OCI-LY3 (cell line): ENCODE results near the gene LDB2.

Source experiments
- EZH2phosphoT487 ChIP-seq: fragments of 200-600 bp; shearing (Covaris generic); IDR thresholded peaks from 2 replicates; pipeline ENCODE4 v1.6.1; 2018; ENCODE audit warnings: antibody characterized with exemption, mixed run types, low read depth
- TF ChIP-seq, protein P1 (sequence below): fragments of 200-600, 300-600 bp; sonication (generic); IDR thresholded peaks from 2 replicates; pipeline ENCODE4 v1.5.1; 2014; ENCODE audit warnings: antibody characterized with exemption, low read length, low read depth

DNA sequence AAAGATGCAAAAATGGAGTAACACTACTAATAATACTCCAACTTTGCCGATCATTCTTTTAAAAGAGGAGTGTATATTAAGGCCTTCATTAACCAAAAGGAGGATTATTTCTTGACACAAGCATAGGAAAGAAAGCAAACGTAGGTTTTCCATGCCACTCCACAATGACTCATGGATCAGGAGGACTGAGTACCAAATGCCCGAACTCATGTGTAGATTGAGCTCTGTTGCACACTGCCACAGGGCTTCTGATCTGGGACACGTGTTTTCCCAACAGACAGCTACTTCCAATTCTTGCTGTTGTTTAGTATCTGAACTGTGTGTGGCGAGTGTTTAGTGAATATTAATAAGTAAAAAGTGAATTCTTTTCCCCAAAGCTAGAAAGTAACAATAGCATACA is 131.2 kb downstream of the LDB2 start:
- TF ChIP-seq, protein P1, sequence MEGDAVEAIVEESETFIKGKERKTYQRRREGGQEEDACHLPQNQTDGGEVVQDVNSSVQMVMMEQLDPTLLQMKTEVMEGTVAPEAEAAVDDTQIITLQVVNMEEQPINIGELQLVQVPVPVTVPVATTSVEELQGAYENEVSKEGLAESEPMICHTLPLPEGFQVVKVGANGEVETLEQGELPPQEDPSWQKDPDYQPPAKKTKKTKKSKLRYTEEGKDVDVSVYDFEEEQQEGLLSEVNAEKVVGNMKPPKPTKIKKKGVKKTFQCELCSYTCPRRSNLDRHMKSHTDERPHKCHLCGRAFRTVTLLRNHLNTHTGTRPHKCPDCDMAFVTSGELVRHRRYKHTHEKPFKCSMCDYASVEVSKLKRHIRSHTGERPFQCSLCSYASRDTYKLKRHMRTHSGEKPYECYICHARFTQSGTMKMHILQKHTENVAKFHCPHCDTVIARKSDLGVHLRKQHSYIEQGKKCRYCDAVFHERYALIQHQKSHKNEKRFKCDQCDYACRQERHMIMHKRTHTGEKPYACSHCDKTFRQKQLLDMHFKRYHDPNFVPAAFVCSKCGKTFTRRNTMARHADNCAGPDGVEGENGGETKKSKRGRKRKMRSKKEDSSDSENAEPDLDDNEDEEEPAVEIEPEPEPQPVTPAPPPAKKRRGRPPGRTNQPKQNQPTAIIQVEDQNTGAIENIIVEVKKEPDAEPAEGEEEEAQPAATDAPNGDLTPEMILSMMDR = no peak
- TF ChIP-seq EZH2phosphoT487 = no peak
